Activated CD8-positive, alpha-beta T cell treated with anti-CD3 and anti-CD28 coated beads, Interleukin-2, amount 10 ng/mL, durations not matched to agents 7 days and 5 days (primary cell): Measurements from ENCODE around the gene ADCY9. TPM values are rescaled to one million over a fixed set of nuclear protein-coding genes. Genes with fewer than 3 reads are reported as not detected.

ENCODE experiments used
- ATAC-seq: fragments of 150-1000 bp; cut with Tn5 transposase; one replicate; pipeline ENCODE4 v1.10.0; 2021; ENCODE audit warnings: moderate library complexity
- CTCF ChIA-PET: fragments of 350-600 bp; sonication (Branson Sonifier 250); formaldehyde crosslinking; loops from one replicate; lab custom pipeline; 2021; ENCODE audit warnings: antibody characterized with exemption; lab: Charles Lee
- POLR2A ChIA-PET: fragments of 350-600 bp; sonication (Branson Sonifier 250); formaldehyde crosslinking; loops from one replicate; lab custom pipeline; 2021; ENCODE audit warnings: antibody characterized with exemption; lab: Charles Lee
- DNase-seq: peaks from one replicate; pipeline ENCODE4 v3.0.0-alpha.2; 2020
- H3K27ac Mint-ChIP-seq: one replicate; pipeline ENCODE4 v1.8.0; 2021; ENCODE audit warnings: mild to moderate bottlenecking, mixed read lengths
- H3K27me3 Mint-ChIP-seq: one replicate; pipeline ENCODE4 v1.8.0; 2021; ENCODE audit warnings: low read depth, mixed read lengths
- H3K36me3 Mint-ChIP-seq: one replicate; pipeline ENCODE4 v1.8.0; 2021; ENCODE audit warnings: low read depth, mixed read lengths
- H3K4me1 Mint-ChIP-seq: one replicate; pipeline ENCODE4 v1.8.0; 2021; ENCODE audit warnings: low read depth, mixed read lengths
- H3K4me3 Mint-ChIP-seq: one replicate; pipeline ENCODE4 v1.8.0; 2021; ENCODE audit warnings: mild to moderate bottlenecking, mixed read lengths
- H3K9me3 Mint-ChIP-seq: one replicate; pipeline ENCODE4 v1.8.0; 2022; ENCODE audit warnings: mixed read lengths; ENCODE audit not compliant: insufficient read depth
- total RNA-seq, 2 experiments: library from RNA; stranded (reverse); gene quantifications; one replicate each; pipeline ENCODE4 v1.2.3, GENCODE V29; 2021

Gene ADCY9
- total RNA-seq, 2 experiments from 2014 or later, result 6.2 to 6.3 TPM

- ChIA-PET CTCF (interaction anchor here (3.3 kb wide), 1 partner anchor 138 kb away, joined by 16 read pairs; no protein-coding TSS in a partner anchor), POLR2A (no interaction called here)
- Mint-ChIP-seq H3K4me3 (peak overlapping the region; percentile 77), H3K27ac (no peak overlapping the region), H3K27me3 (peaks cover 11% of the 10 kb centered on the region), H3K4me1 (peaks cover 46% of the 10 kb centered on the region), H3K36me3 (peaks cover 9% of the 10 kb centered on the region), H3K9me3 (no peaks in the 10 kb centered on the region)
- ATAC-seq (peak; percentile 33), DNase-seq (no peak)
Measured at GRCh38 chr16:4115949-4116318, 308 bp downstream of the ADCY9 start.

- H3K4me3 Mint-ChIP-seq, result peak overlapping the region; percentile 77
- H3K36me3 Mint-ChIP-seq, result peaks cover 9% of the 10 kb centered on the region
- ATAC-seq (peak; percentile 62), DNase-seq (peak; percentile 49)
- ChIA-PET POLR2A (no interaction called here), CTCF (interaction anchor here (3.3 kb wide), 1 partner anchor 138 kb away, joined by 16 read pairs; no protein-coding TSS in a partner anchor)
- H3K4me1 Mint-ChIP-seq, result peaks cover 50% of the 10 kb centered on the region
- H3K27ac Mint-ChIP-seq, result no peak overlapping the region
- peaks cover 11% of the 10 kb centered on the region for H3K27me3 Mint-ChIP-seq
- H3K9me3 Mint-ChIP-seq, result no peaks in the 10 kb centered on the region
Measured at GRCh38 chr16:4115209-4115948, 863 bp downstream of the ADCY9 start.

- DNase-seq (no peak), ATAC-seq (no peak)
- Mint-ChIP-seq H3K27ac (no peak overlapping the region), H3K27me3 (peaks cover 5% of the 10 kb centered on the region), H3K36me3 (peaks cover 9% of the 10 kb centered on the region), H3K9me3 (no peaks in the 10 kb centered on the region), H3K4me1 (peaks cover 50% of the 10 kb centered on the region), H3K4me3 (peak overlapping the region; percentile 53)
- POLR2A ChIA-PET, result no interaction called here
- CTCF ChIA-PET, result interaction anchor here (3.3 kb wide), 1 partner anchor 139 kb away, joined by 16 read pairs; no protein-coding TSS in a partner anchor
Measured at GRCh38 chr16:4114257-4115208, 1.7 kb downstream of the ADCY9 start.

- Mint-ChIP-seq H3K9me3 (no peaks in the 10 kb centered on the region), H3K4me3 (no peak overlapping the region), H3K36me3 (peaks cover 9% of the 10 kb centered on the region), H3K4me1 (peaks cover 50% of the 10 kb centered on the region), H3K27me3 (peaks cover 3% of the 10 kb centered on the region), H3K27ac (no peak overlapping the region)
- ATAC-seq (no peak), DNase-seq (no peak)
- ChIA-PET CTCF (interaction anchor here (2.3 kb wide), 1 partner anchor 140 kb away, joined by 9 read pairs; no protein-coding TSS in a partner anchor), POLR2A (no interaction called here)
Measured at GRCh38 chr16:4113358-4114256, 2.6 kb downstream of the ADCY9 start.

- ATAC-seq (no peak), DNase-seq (no peak)
- H3K4me3 Mint-ChIP-seq, result peak overlapping the region; percentile 38
- no peaks in the 10 kb centered on the region for H3K9me3 Mint-ChIP-seq
- no peaks in the 10 kb centered on the region for H3K27me3 Mint-ChIP-seq
- H3K36me3 Mint-ChIP-seq, result peaks cover 9% of the 10 kb centered on the region
- ChIA-PET CTCF (interaction anchor here (1.5 to 2.3 kb wide), 3 partner anchors 13 to 142 kb away, joined by 4 to 9 read pairs (median 5); no protein-coding TSS in a partner anchor), POLR2A (interaction anchor here (0.6 kb wide), 1 partner anchor 340 kb away, joined by 6 read pairs; no protein-coding TSS in a partner anchor)
- H3K4me1 Mint-ChIP-seq, result peaks cover 45% of the 10 kb centered on the region
- no peak overlapping the region for H3K27ac Mint-ChIP-seq
Measured at GRCh38 chr16:4111748-4112696, 4.2 kb downstream of the ADCY9 start.

GRCh38 chr16:4110680-4111079, 5.6 kb downstream of the ADCY9 start:
- peaks cover 9% of the 10 kb centered on the region for H3K36me3 Mint-ChIP-seq
- H3K27ac Mint-ChIP-seq, result no peak overlapping the region
- peaks cover 43% of the 10 kb centered on the region for H3K4me1 Mint-ChIP-seq
- CTCF ChIA-PET, result interaction anchor here (1.5 kb wide), 1 partner anchor 128 kb away, joined by 4 read pairs; no protein-coding TSS in a partner anchor
- H3K4me3 Mint-ChIP-seq, result no peak overlapping the region
- H3K9me3 Mint-ChIP-seq, result no peaks in the 10 kb centered on the region
- POLR2A ChIA-PET, result no interaction called here
- ATAC-seq (no peak), DNase-seq (no peak)
- H3K27me3 Mint-ChIP-seq, result no peaks in the 10 kb centered on the region

GRCh38 chr16:4110065-4110464, 6.2 kb downstream of the ADCY9 start:
- H3K9me3 Mint-ChIP-seq, result no peaks in the 10 kb centered on the region
- no peaks in the 10 kb centered on the region for H3K27me3 Mint-ChIP-seq
- peaks cover 42% of the 10 kb centered on the region for H3K4me1 Mint-ChIP-seq
- DNase-seq, result no peak
- no peak overlapping the region for H3K27ac Mint-ChIP-seq
- CTCF ChIA-PET, result no interaction called here
- ATAC-seq, result no peak
- H3K4me3 Mint-ChIP-seq, result no peak overlapping the region
- peaks cover 9% of the 10 kb centered on the region for H3K36me3 Mint-ChIP-seq
- POLR2A ChIA-PET, result interaction anchor here (0.6 kb wide), 1 partner anchor 29 kb away, joined by 4 read pairs; no protein-coding TSS in a partner anchor

- no peak for ATAC-seq
- ChIA-PET CTCF (no interaction called here), POLR2A (interaction anchor here (0.6 kb wide), 1 partner anchor 28 kb away, joined by 4 read pairs; no protein-coding TSS in a partner anchor)
- H3K4me1 Mint-ChIP-seq, result peaks cover 36% of the 10 kb centered on the region
- H3K27me3 Mint-ChIP-seq, result no peaks in the 10 kb centered on the region
- DNase-seq, result no peak
- no peak overlapping the region for H3K4me3 Mint-ChIP-seq
- peaks cover 7% of the 10 kb centered on the region for H3K36me3 Mint-ChIP-seq
- no peaks in the 10 kb centered on the region for H3K9me3 Mint-ChIP-seq
- H3K27ac Mint-ChIP-seq, result no peak overlapping the region
Measured at GRCh38 chr16:4109250-4109736, 6.9 kb downstream of the ADCY9 start.

GRCh38 chr16:4106516-4106915, 9.7 kb downstream of the ADCY9 start:
- peaks cover 10% of the 10 kb centered on the region for H3K4me1 Mint-ChIP-seq
- no peaks in the 10 kb centered on the region for H3K9me3 Mint-ChIP-seq
- peaks cover 3% of the 10 kb centered on the region for H3K36me3 Mint-ChIP-seq
- ChIA-PET POLR2A (no interaction called here), CTCF (interaction anchor here (1.1 kb wide), 1 partner anchor 222 kb away, joined by 3 read pairs; no protein-coding TSS in a partner anchor)
- DNase-seq (no peak), ATAC-seq (no peak)
- H3K27ac Mint-ChIP-seq, result no peak overlapping the region
- H3K4me3 Mint-ChIP-seq, result no peak overlapping the region
- no peaks in the 10 kb centered on the region for H3K27me3 Mint-ChIP-seq

- ChIA-PET POLR2A (no interaction called here), CTCF (interaction anchor here (0.7 kb wide), 1 partner anchor 167 kb away, joined by 3 read pairs; no protein-coding TSS in a partner anchor)
- no peak overlapping the region for H3K4me3 Mint-ChIP-seq
- no peaks in the 10 kb centered on the region for H3K9me3 Mint-ChIP-seq
- H3K4me1 Mint-ChIP-seq, result peaks cover 3% of the 10 kb centered on the region
- ATAC-seq (no peak), DNase-seq (no peak)
- no peaks in the 10 kb centered on the region for H3K27me3 Mint-ChIP-seq
- peaks cover 3% of the 10 kb centered on the region for H3K36me3 Mint-ChIP-seq
- no peak overlapping the region for H3K27ac Mint-ChIP-seq
Measured at GRCh38 chr16:4105848-4106247, 10.4 kb downstream of the ADCY9 start.
